OCI-LY3 (cell line): ENCODE results near the gene SELENOO.
"Not testable (repeated sequence)": the region's sequence is repeated elsewhere in the genome, so short reads cannot be mapped to it uniquely, and the experiment has no call there.

Experiments used
- H2AFZ ChIP-seq: fragments of 200-600, 300-600 bp; shearing (Covaris generic); 2 replicates; pipeline ENCODE4 v1.6.0; 2014; ENCODE audit warnings: antibody characterized with exemption, low read depth, low read length
- H3K27ac ChIP-seq: fragments of 200-600, 300-600 bp; sonication (generic); 2 replicates; pipeline ENCODE4 v1.5.1; 2014; ENCODE audit warnings: mild to moderate bottlenecking, low read length, moderate library complexity, mixed read lengths
- H3K27me3 ChIP-seq: fragments of 200-600, 300-600 bp; sonication (generic); 2 replicates; pipeline ENCODE4 v1.6.1; 2014; ENCODE audit warnings: low read depth, low read length, mixed read lengths
- H3K36me3 ChIP-seq: fragments of 200-600, 300-600 bp; sonication (generic); replicated peaks from 2 replicates; pipeline ENCODE3; 2014; ENCODE audit warnings: low read depth, low read length, mixed read lengths
- H3K4me1 ChIP-seq: fragments of 300-600, 200-600 bp; sonication (generic); 2 replicates; pipeline ENCODE4 v1.6.1; 2014; ENCODE audit warnings: low read length, mixed read lengths
- H3K4me2 ChIP-seq: fragments of 200-600, 300-600 bp; sonication (generic); 2 replicates; pipeline ENCODE4 v1.6.1; 2014; ENCODE audit warnings: low read length, mixed read lengths
- H3K4me3 ChIP-seq: fragments of 300-600, 200-600 bp; sonication (generic); 2 replicates; pipeline ENCODE4 v1.5.1; 2014; ENCODE audit warnings: antibody characterized with exemption, mild to moderate bottlenecking, low read length, moderate library complexity
- H3K79me2 ChIP-seq: fragments of 300-600, 200-600 bp; shearing (Covaris generic); 2 replicates; pipeline ENCODE4 v1.6.1; 2014; ENCODE audit warnings: mild to moderate bottlenecking, low read length, mixed read lengths
- H3K9ac ChIP-seq: fragments of 300-600, 200-600 bp; shearing (Covaris generic); 2 replicates; pipeline ENCODE4 v1.6.0; 2014; ENCODE audit warnings: mild to moderate bottlenecking, low read length, moderate library complexity
- H3K9me3 ChIP-seq: fragments of 200-600, 300-600 bp; shearing (Covaris generic); 2 replicates; pipeline ENCODE4 v1.6.1; 2014; ENCODE audit warnings: low read length, mixed read lengths; ENCODE audit not compliant: insufficient read depth
- H4K20me1 ChIP-seq: fragments of 200-600, 300-600 bp; sonication (generic); 2 replicates; pipeline ENCODE4 v1.6.1; 2016; ENCODE audit warnings: low read length, mixed read lengths; ENCODE audit not compliant: insufficient read depth
- CTCF ChIP-seq: fragments of 200-600, 300-600 bp; sonication (generic); IDR thresholded peaks from 2 replicates; pipeline ENCODE4 v1.5.1; 2014; ENCODE audit warnings: antibody characterized with exemption, low read length, low read depth
- EZH2phosphoT487 ChIP-seq: fragments of 200-600 bp; shearing (Covaris generic); IDR thresholded peaks from 2 replicates; pipeline ENCODE4 v1.6.1; 2018; ENCODE audit warnings: antibody characterized with exemption, mixed run types, low read depth

SELENOO gene

GRCh38 chr22:50201191-50202129 is 649 bp downstream of the SELENOO start:
- Histone ChIP-seq H3K79me2 (peaks cover 23% of the 10 kb centered on the region), H3K27me3 (no peaks in the 10 kb centered on the region), H3K9ac (peak overlapping the region; percentile 70), H2AFZ (no peak overlapping the region), H4K20me1 (peaks cover 10% of the 10 kb centered on the region; the same call in 1 of the 2 replicates), H3K4me2 (peak overlapping the region; percentile 95), H3K9me3 (no peaks in the 10 kb centered on the region), H3K36me3 (peaks cover 6% of the 10 kb centered on the region), H3K4me1 (peaks cover 12% of the 10 kb centered on the region; the same call in 1 of the 2 replicates), H3K27ac (no peak overlapping the region), H3K4me3 (peak overlapping the region; percentile 93)
- TF ChIP-seq EZH2phosphoT487 (no peak), CTCF (no peak)

- H3K36me3 ChIP-seq: peaks cover 7% of the 10 kb centered on the region
- H3K9me3 ChIP-seq: no peaks in the 10 kb centered on the region
- peak overlapping the region; percentile 70 for H3K9ac ChIP-seq
These were observed 1.4 kb downstream of the SELENOO start for GRCh38 chr22:50202130-50202666.

GRCh38 chr22:50203288-50203687 is 2.5 kb downstream of the SELENOO start:
- Histone ChIP-seq H4K20me1 (peaks cover 10% of the 10 kb centered on the region; the same call in 1 of the 2 replicates), H3K27ac (no peak overlapping the region), H3K27me3 (no peaks in the 10 kb centered on the region), H3K79me2 (peaks cover 23% of the 10 kb centered on the region), H3K36me3 (peaks cover 7% of the 10 kb centered on the region), H3K9me3 (no peaks in the 10 kb centered on the region), H3K9ac (no peak overlapping the region), H2AFZ (no peak overlapping the region), H3K4me3 (no peak overlapping the region), H3K4me1 (peaks cover 12% of the 10 kb centered on the region; the same call in 1 of the 2 replicates), H3K4me2 (no peak overlapping the region)
- TF ChIP-seq EZH2phosphoT487 (no peak), CTCF (no peak)

More at GRCh38 chr22:50202130-50202666, 1.4 kb downstream of the SELENOO start:
- Histone ChIP-seq H3K4me3 (peak overlapping the region; percentile 93), H3K4me2 (peak overlapping the region; percentile 95), H3K79me2 (peaks cover 23% of the 10 kb centered on the region), H3K27me3 (no peaks in the 10 kb centered on the region), H3K4me1 (peaks cover 12% of the 10 kb centered on the region; the same call in 1 of the 2 replicates), H3K27ac (no peak overlapping the region), H2AFZ (no peak overlapping the region), H4K20me1 (peaks cover 10% of the 10 kb centered on the region; the same call in 1 of the 2 replicates)
- TF ChIP-seq EZH2phosphoT487: no peak
- TF ChIP-seq CTCF: no peak

- Histone ChIP-seq H3K36me3 (peaks cover 7% of the 10 kb centered on the region), H3K9me3 (no peaks in the 10 kb centered on the region), H3K27me3 (no peaks in the 10 kb centered on the region), H3K4me3 (no peak overlapping the region), H3K79me2 (peaks cover 23% of the 10 kb centered on the region), H3K27ac (no peak overlapping the region), H3K9ac (no peak overlapping the region), H2AFZ (no peak overlapping the region), H4K20me1 (peaks cover 10% of the 10 kb centered on the region; the same call in 1 of the 2 replicates), H3K4me1 (peaks cover 12% of the 10 kb centered on the region; the same call in 1 of the 2 replicates), H3K4me2 (no peak overlapping the region)
- TF ChIP-seq CTCF (no peak), EZH2phosphoT487 (no peak)
These were observed 3.8 kb downstream of the SELENOO start for GRCh38 chr22:50204571-50204970.

- not testable (repeated sequence) for H3K27ac ChIP-seq, H3K4me3 ChIP-seq, H3K4me2 ChIP-seq, H3K9me3 ChIP-seq, H3K9ac ChIP-seq, H3K36me3 ChIP-seq, H4K20me1 ChIP-seq, H3K27me3 ChIP-seq, H2AFZ ChIP-seq
- Histone ChIP-seq H3K4me1 (peaks cover 12% of the 10 kb centered on the region; the same call in 1 of the 2 replicates), H3K79me2 (peaks cover 23% of the 10 kb centered on the region)
These were observed 4.2 kb downstream of the SELENOO start for GRCh38 chr22:50204998-50205397.
